ENCODE measurements around the gene IPO4. TPM values are rescaled to one million over a fixed set of nuclear protein-coding genes. Genes with fewer than 3 reads are reported as not detected.

The IPO4 gene
- total RNA-seq, 2 donors from 2014 or later, result 56.3 to 67.4 TPM

GRCh38 chr14:24164518-24164991 lies 24.1 kb downstream of the IPO4 start:
- DNase-seq, result no peak
- H3K27me3 ChIP-seq (ENCODE audit: control insufficient read depth, insufficient read depth, low read length, poor library complexity, severe bottlenecking), result no peaks in the 10 kb centered on the region
- H3K9me3 Mint-ChIP-seq, result no peaks in the 10 kb centered on the region
- no peak overlapping the region for H3K4me3 ChIP-seq (ENCODE audit: low read length)
- no peak overlapping the region for H3K27ac ChIP-seq (ENCODE audit: low read depth, low read length)
- peaks cover 41% of the 10 kb centered on the region for H3K36me3 Mint-ChIP-seq (ENCODE audit: low read depth)
- no peak overlapping the region for H3K9ac ChIP-seq (ENCODE audit: extremely low read depth, low read length, poor library complexity, severe bottlenecking)
- H3K27ac Mint-ChIP-seq, result no peak overlapping the region
- H3K27me3 Mint-ChIP-seq (ENCODE audit: insufficient read depth), result no peaks in the 10 kb centered on the region
- TF ChIP-seq, protein P1, sequence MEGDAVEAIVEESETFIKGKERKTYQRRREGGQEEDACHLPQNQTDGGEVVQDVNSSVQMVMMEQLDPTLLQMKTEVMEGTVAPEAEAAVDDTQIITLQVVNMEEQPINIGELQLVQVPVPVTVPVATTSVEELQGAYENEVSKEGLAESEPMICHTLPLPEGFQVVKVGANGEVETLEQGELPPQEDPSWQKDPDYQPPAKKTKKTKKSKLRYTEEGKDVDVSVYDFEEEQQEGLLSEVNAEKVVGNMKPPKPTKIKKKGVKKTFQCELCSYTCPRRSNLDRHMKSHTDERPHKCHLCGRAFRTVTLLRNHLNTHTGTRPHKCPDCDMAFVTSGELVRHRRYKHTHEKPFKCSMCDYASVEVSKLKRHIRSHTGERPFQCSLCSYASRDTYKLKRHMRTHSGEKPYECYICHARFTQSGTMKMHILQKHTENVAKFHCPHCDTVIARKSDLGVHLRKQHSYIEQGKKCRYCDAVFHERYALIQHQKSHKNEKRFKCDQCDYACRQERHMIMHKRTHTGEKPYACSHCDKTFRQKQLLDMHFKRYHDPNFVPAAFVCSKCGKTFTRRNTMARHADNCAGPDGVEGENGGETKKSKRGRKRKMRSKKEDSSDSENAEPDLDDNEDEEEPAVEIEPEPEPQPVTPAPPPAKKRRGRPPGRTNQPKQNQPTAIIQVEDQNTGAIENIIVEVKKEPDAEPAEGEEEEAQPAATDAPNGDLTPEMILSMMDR (conservative IDR thresholded peaks at IDR 0.05), result no peak
- no peaks in the 10 kb centered on the region for H3K9me3 ChIP-seq (ENCODE audit: control insufficient read depth, low read length)
- H3K4me1 ChIP-seq (ENCODE audit: control insufficient read depth, insufficient read depth, low read length), result peaks cover 6% of the 10 kb centered on the region
- whole genome bisulfite sequencing, 2 experiments (ENCODE audit: insufficient coverage in 1 of 2, insufficient read length in 1 of 2), result 92 to 93% methylated on average over 9 to 14 of the region's 14 CpGs
- H3K4me1 Mint-ChIP-seq, result peaks cover 10% of the 10 kb centered on the region
- peaks cover 34% of the 10 kb centered on the region for H3K36me3 ChIP-seq (ENCODE audit: control insufficient read depth, insufficient read depth, low read length)
- H3K4me3 Mint-ChIP-seq, result no peak overlapping the region

GRCh38 chr14:24162093-24162492 lies 26.5 kb downstream of the IPO4 start:
- Mint-ChIP-seq H3K36me3 (ENCODE audit: low read depth) (peaks cover 58% of the 10 kb centered on the region), H3K27ac (peak overlapping the region; percentile 89), H3K4me3 (peak overlapping the region; percentile 52), H3K4me1 (peaks cover 10% of the 10 kb centered on the region), H3K9me3 (no peaks in the 10 kb centered on the region), H3K27me3 (ENCODE audit: insufficient read depth) (no peaks in the 10 kb centered on the region)
- H3K27me3 ChIP-seq (ENCODE audit: control insufficient read depth, insufficient read depth, low read length, poor library complexity, severe bottlenecking), result no peaks in the 10 kb centered on the region
- no peak overlapping the region for H3K27ac ChIP-seq (ENCODE audit: low read depth, low read length)
- H3K4me3 ChIP-seq (ENCODE audit: low read length), result peak overlapping the region; percentile 72
- TF ChIP-seq, protein P1 (conservative IDR thresholded peaks at IDR 0.05), result no peak
- peaks cover 6% of the 10 kb centered on the region for H3K4me1 ChIP-seq (ENCODE audit: control insufficient read depth, insufficient read depth, low read length)
- peaks cover 49% of the 10 kb centered on the region for H3K36me3 ChIP-seq (ENCODE audit: control insufficient read depth, insufficient read depth, low read length)
- no peak for DNase-seq
- no peak overlapping the region for H3K9ac ChIP-seq (ENCODE audit: extremely low read depth, low read length, poor library complexity, severe bottlenecking)
- H3K9me3 ChIP-seq (ENCODE audit: control insufficient read depth, low read length), result no peaks in the 10 kb centered on the region
- WGBS, 2 experiments (ENCODE audit: insufficient coverage in 1 of 2, insufficient read length in 1 of 2), result 92 to 100% methylated on average over 3 to 8 of the region's 8 CpGs

GRCh38 chr14:24160850-24161804 lies 27.5 kb downstream of the IPO4 start, which contains the start of gene IRF9:
Gene IRF9 (plus strand): TSS chr14:24161265. CDS start chr14:24162145, 880 bp downstream.
- TF ChIP-seq, protein P1 (conservative IDR thresholded peaks at IDR 0.05), result peak; percentile 96
- peak within 1 kb of the TSS; percentile 28 for H3K9ac ChIP-seq (ENCODE audit: extremely low read depth, low read length, poor library complexity, severe bottlenecking)
- no peaks in the 10 kb centered on the region for H3K9me3 Mint-ChIP-seq
- no peaks in the 10 kb centered on the region for H3K27me3 ChIP-seq (ENCODE audit: control insufficient read depth, insufficient read depth, low read length, poor library complexity, severe bottlenecking)
- peak within 1 kb of the TSS; percentile 89 for H3K27ac Mint-ChIP-seq
- H3K27me3 Mint-ChIP-seq (ENCODE audit: insufficient read depth), result no peaks in the 10 kb centered on the region
- H3K4me3 ChIP-seq (ENCODE audit: low read length), result peak within 1 kb of the TSS; percentile 72
- H3K4me3 Mint-ChIP-seq, result peak within 1 kb of the TSS; percentile 52
- H3K4me1 ChIP-seq (ENCODE audit: control insufficient read depth, insufficient read depth, low read length), result peaks cover 6% of the 10 kb centered on the region
- peaks cover 10% of the 10 kb centered on the region for H3K4me1 Mint-ChIP-seq
- peaks cover 50% of the 10 kb centered on the region for H3K36me3 ChIP-seq (ENCODE audit: control insufficient read depth, insufficient read depth, low read length)
- 4 to 13% methylated on average over 7 to 11 of the region's 12 CpGs for WGBS, 2 experiments (ENCODE audit: insufficient coverage in 1 of 2, insufficient read length in 1 of 2)
- H3K27ac ChIP-seq (ENCODE audit: low read depth, low read length), result no peak within 1 kb of the TSS
- H3K36me3 Mint-ChIP-seq (ENCODE audit: low read depth), result peaks cover 56% of the 10 kb centered on the region
- H3K9me3 ChIP-seq (ENCODE audit: control insufficient read depth, low read length), result no peaks in the 10 kb centered on the region
- DNase-seq, result peak; percentile 99

Measured in endodermal cell (in vitro differentiated cells).